Muscle layer of duodenum (tissue), 2 donors: ENCODE data around the gene CXXC5.
A peak's percentile ranks its signal among the peaks of the same experiment; 100 is the strongest.

Source experiments
- H3K27ac ChIP-seq: one replicate; pipeline ENCODE4 v1.7.0; 2013; ENCODE audit warnings: mild to moderate bottlenecking, low read length
- H3K27me3 ChIP-seq: one replicate; pipeline ENCODE4 v1.7.0; 2013; ENCODE audit warnings: low read depth, mild to moderate bottlenecking, control low read depth, low read length
- H3K36me3 ChIP-seq, 2 donors: one replicate each; pipeline ENCODE4 v1.7.0; 2013; ENCODE audit warnings: low read length in 2 of 2, control low read depth in 1 of 2, mild to moderate bottlenecking in 1 of 2; ENCODE audit not compliant: insufficient read depth in 2 of 2, control insufficient read depth in 1 of 2
- H3K4me1 ChIP-seq, 2 donors: one replicate each; pipeline ENCODE4 v1.7.0; 2013; ENCODE audit warnings: low read length in 2 of 2, mild to moderate bottlenecking in 2 of 2, control low read depth in 1 of 2, moderate library complexity in 1 of 2; ENCODE audit not compliant: insufficient read depth in 2 of 2, control insufficient read depth in 1 of 2
- H3K4me3 ChIP-seq, 2 donors: one replicate each; pipeline ENCODE4 v1.7.0; 2013; ENCODE audit warnings: low read length in 2 of 2, low read depth in 1 of 2, mild to moderate bottlenecking in 1 of 2
- H3K9me3 ChIP-seq, 2 donors: one replicate each; pipeline ENCODE4 v1.7.0; 2013; ENCODE audit warnings: low read length in 2 of 2, control low read depth in 1 of 2, mild to moderate bottlenecking in 1 of 2; ENCODE audit not compliant: control insufficient read depth in 1 of 2
- donor health status: healthy.

CXXC5 gene

GRCh38 chr5:139646111-139646510 is 2.0 kb upstream of the CXXC5 start:
- Histone ChIP-seq H3K27me3 (no peaks in the 10 kb centered on the region), H3K27ac (no peak overlapping the region), H3K4me3 (no peak overlapping the region), H3K9me3 (no peaks in the 10 kb centered on the region), H3K36me3 (no peaks in the 10 kb centered on the region), H3K4me1 (peaks cover 12 to 32% of the 10 kb centered on the region in 2 donors)

GRCh38 chr5:139646912-139647505 is 1.1 kb upstream of the CXXC5 start:
- Histone ChIP-seq H3K4me1 (peaks cover 19 to 41% of the 10 kb centered on the region in 2 donors), H3K27ac (no peak overlapping the region)

GRCh38 chr5:139647506-139648204 is 494 bp upstream of the CXXC5 start:
- Histone ChIP-seq H3K4me1 (peaks cover 22 to 45% of the 10 kb centered on the region in 2 donors), H3K36me3 (no peaks in the 10 kb centered on the region), H3K27ac (no peak overlapping the region), H3K9me3 (no peaks in the 10 kb centered on the region), H3K27me3 (no peaks in the 10 kb centered on the region), H3K4me3 (peak overlapping the region; percentile 31 to 87)

More at GRCh38 chr5:139646912-139647505, 1.1 kb upstream of the CXXC5 start:
- H3K4me3 ChIP-seq, result peak overlapping the region; percentile 31 to 45
- no peaks in the 10 kb centered on the region for H3K27me3 ChIP-seq
- no peaks in the 10 kb centered on the region for H3K36me3 ChIP-seq
- no peaks in the 10 kb centered on the region for H3K9me3 ChIP-seq

- H3K9me3 ChIP-seq, result no peaks in the 10 kb centered on the region
- H3K4me3 ChIP-seq, result peak overlapping the region; percentile 73 to 87
- peaks cover 34 to 57% of the 10 kb centered on the region in 2 donors for H3K4me1 ChIP-seq
- no peaks in the 10 kb centered on the region for H3K36me3 ChIP-seq
- peak overlapping the region; percentile 23 for H3K27ac ChIP-seq
- no peaks in the 10 kb centered on the region for H3K27me3 ChIP-seq
Observed at GRCh38 chr5:139649082-139649991, 1.2 kb downstream of the CXXC5 start.

- peaks cover 38 to 65% of the 10 kb centered on the region in 2 donors for H3K4me1 ChIP-seq
Observed at GRCh38 chr5:139650031-139650688, 2.0 kb downstream of the CXXC5 start.

GRCh38 chr5:139650689-139651042 is 2.5 kb downstream of the CXXC5 start:
- H3K36me3 ChIP-seq, result no peaks in the 10 kb centered on the region
- peak overlapping the region; percentile 73 to 87 for H3K4me3 ChIP-seq
- H3K27me3 ChIP-seq, result no peaks in the 10 kb centered on the region
- H3K9me3 ChIP-seq, result no peaks in the 10 kb centered on the region
- peaks cover 38 to 70% of the 10 kb centered on the region in 2 donors for H3K4me1 ChIP-seq
- peak overlapping the region; percentile 51 for H3K27ac ChIP-seq

More at GRCh38 chr5:139650031-139650688, 2.0 kb downstream of the CXXC5 start:
- peak overlapping the region; percentile 73 to 87 for H3K4me3 ChIP-seq
- no peaks in the 10 kb centered on the region for H3K27me3 ChIP-seq
- H3K36me3 ChIP-seq, result no peaks in the 10 kb centered on the region
- H3K27ac ChIP-seq, result peak overlapping the region; percentile 51
- H3K9me3 ChIP-seq, result no peaks in the 10 kb centered on the region

- H3K4me3 ChIP-seq, result peak overlapping the region; percentile 73 to 87
- H3K27me3 ChIP-seq, result no peaks in the 10 kb centered on the region
- no peaks in the 10 kb centered on the region for H3K9me3 ChIP-seq
- H3K36me3 ChIP-seq, result no peaks in the 10 kb centered on the region
- peaks cover 38 to 76% of the 10 kb centered on the region in 2 donors for H3K4me1 ChIP-seq
- H3K27ac ChIP-seq, result peak overlapping the region; percentile 72
Observed at GRCh38 chr5:139651043-139651834, 3.1 kb downstream of the CXXC5 start.

- Histone ChIP-seq H3K9me3 (no peaks in the 10 kb centered on the region), H3K36me3 (no peaks in the 10 kb centered on the region), H3K27me3 (no peaks in the 10 kb centered on the region), H3K4me1 (peaks cover 34 to 77% of the 10 kb centered on the region in 2 donors), H3K27ac (peak overlapping the region; percentile 86), H3K4me3 (peak overlapping the region; percentile 8 to 33)
Observed at GRCh38 chr5:139651853-139652787, 4.0 kb downstream of the CXXC5 start.

GRCh38 chr5:139652788-139653241 is 4.7 kb downstream of the CXXC5 start:
- H3K9me3 ChIP-seq, result no peaks in the 10 kb centered on the region
- no peaks in the 10 kb centered on the region for H3K27me3 ChIP-seq
- H3K4me3 ChIP-seq, result peak overlapping the region in 1 of 2 donors; percentile 33
- H3K36me3 ChIP-seq, result no peaks in the 10 kb centered on the region
- H3K4me1 ChIP-seq, result peaks cover 38 to 77% of the 10 kb centered on the region in 2 donors
- H3K27ac ChIP-seq, result peak overlapping the region; percentile 86
